Measurements from ENCODE around the gene TIMM8A. TPM values are rescaled to one million over a fixed set of nuclear protein-coding genes. Genes with fewer than 3 reads are reported as not detected.
"Not testable (repeated sequence)": the region's sequence is repeated elsewhere in the genome, so short reads cannot be mapped to it uniquely, and the experiment has no call there.

Gene TIMM8A
- total and polyA plus RNA-seq, 2 experiments from 2014 or later, result 8.8 to 13.0 TPM

DNA sequence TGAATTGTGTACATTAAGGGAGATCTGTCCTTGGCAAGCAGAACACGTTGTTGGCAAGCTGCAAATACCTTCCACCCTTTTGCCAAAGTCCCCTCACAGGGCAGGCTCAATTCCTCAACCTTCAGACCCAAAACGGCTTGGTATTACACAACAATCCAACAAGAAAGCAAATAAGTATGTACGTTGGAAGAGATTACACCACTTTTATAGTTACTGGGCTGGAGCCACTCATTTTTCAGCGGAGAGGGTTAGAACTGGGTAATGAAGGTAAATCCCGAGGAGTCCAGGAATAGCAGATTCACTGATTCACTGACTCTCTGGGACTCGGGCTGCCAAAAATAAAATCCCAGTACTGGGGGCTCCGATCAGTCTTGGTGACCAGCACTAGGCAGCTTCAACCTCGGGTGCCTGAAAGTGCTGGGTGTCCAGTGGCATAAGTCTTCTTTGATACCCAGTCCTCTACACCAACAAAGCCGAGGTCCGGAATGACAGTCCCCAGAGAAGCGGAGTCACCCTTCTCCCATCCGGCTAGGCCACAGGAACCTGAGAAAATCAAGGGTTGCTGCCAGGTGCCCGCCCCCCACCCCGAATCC lies 587 bp downstream of the TIMM8A start:
- peak; percentile 13 for DNase-seq (ENCODE audit: low spot score)
- H3K36me3 ChIP-seq (replicated peaks; ENCODE audit: insufficient read depth, low read depth), result no peaks in the 10 kb centered on the region
- no peaks in the 10 kb centered on the region for H4K20me1 ChIP-seq (ENCODE audit: insufficient read depth, poor library complexity, severe bottlenecking)
- H3K4me1 ChIP-seq (ENCODE audit: insufficient read depth), result no peaks in the 10 kb centered on the region
- no peak for TF ChIP-seq EZH2 (IDR thresholded peaks at IDR 0.05; ENCODE audit: borderline replicate concordance)
- no peak for TF ChIP-seq CTCF (IDR thresholded peaks at IDR 0.05; ENCODE audit: poor library complexity)
- TF ChIP-seq EZH2phosphoT487 (IDR thresholded peaks at IDR 0.05; ENCODE audit: low read depth, severe bottlenecking, unreplicated experiment), result no peak
- peak overlapping the region; percentile 97 for H3K27ac ChIP-seq
- no peaks in the 10 kb centered on the region for H3K27me3 ChIP-seq
- 41% methylated on average over 12 of the region's 14 CpGs for WGBS (ENCODE audit: low lambda C conversion rate, missing lambda C conversion rate)
- peaks cover 10% of the 10 kb centered on the region for H3K79me2 ChIP-seq
- H3K9me3 ChIP-seq (ENCODE audit: low read depth), result no peaks in the 10 kb centered on the region
- peak overlapping the region; percentile 77 for H3K4me2 ChIP-seq
- peak overlapping the region; percentile 54 for H3K4me3 ChIP-seq
- no peaks in the 10 kb centered on the region for H3K9me2 ChIP-seq (replicated peaks; ENCODE audit: insufficient read depth)
- peak overlapping the region; percentile 49 for H2AFZ ChIP-seq

DNA sequence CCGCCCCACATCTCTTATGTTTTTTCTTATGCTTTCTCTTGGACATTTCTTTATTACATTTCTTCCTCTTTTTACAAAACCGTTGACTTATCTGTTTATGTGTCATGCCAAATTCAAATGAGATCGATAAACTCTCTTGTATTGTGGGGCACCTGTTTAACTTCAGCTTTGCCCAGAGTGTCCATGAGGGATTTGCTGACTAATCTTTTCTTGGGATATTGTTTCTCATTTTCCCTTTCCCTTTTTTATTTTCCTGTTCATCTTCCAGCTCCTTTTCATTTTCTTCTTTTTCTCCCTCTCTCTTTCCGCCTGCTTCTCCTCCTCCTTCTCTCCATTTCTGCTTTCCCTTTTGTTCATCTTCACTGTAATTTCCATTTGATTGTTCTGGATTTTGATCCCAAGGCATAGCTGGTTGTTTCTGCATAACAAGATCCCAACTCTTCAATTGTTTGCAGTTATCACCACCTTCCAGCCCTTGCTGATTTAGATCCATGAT lies 10.7 kb downstream of the TIMM8A start:
- H3K9me2 ChIP-seq (replicated peaks; ENCODE audit: insufficient read depth), result no peaks in the 10 kb centered on the region
- 81% methylated on average over 4 of the region's 4 CpGs for WGBS (ENCODE audit: low lambda C conversion rate, missing lambda C conversion rate)

DNA sequence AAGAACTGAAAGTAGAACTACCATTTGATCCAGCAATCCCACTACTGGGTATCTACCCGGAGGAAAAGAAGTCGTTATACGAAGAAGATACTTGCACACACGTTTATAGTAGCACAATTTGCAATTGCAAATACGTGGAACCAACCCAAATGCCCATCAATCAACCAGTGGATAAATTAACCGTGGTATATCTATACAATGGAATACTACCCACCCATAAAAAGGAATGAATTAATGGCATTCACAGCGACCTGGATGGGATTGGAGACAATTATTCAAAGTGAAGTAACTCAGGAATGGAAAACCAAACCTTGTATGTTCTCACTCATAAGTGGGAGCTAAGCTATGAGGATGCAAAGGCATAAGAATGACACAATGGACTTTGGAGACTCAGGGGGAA lies 14.2 kb downstream of the TIMM8A start:
- H3K27ac ChIP-seq; DNase-seq (ENCODE audit: low spot score); H3K4me3 ChIP-seq; H3K9me2 ChIP-seq (replicated peaks; ENCODE audit: insufficient read depth); H3K36me3 ChIP-seq (replicated peaks; ENCODE audit: insufficient read depth, low read depth); H2AFZ ChIP-seq; H3K9me3 ChIP-seq (ENCODE audit: low read depth); H3K4me2 ChIP-seq; H3K79me2 ChIP-seq; H3K4me1 ChIP-seq (ENCODE audit: insufficient read depth); H4K20me1 ChIP-seq (ENCODE audit: insufficient read depth, poor library complexity, severe bottlenecking); H3K27me3 ChIP-seq: not testable (repeated sequence)
- WGBS (ENCODE audit: low lambda C conversion rate, missing lambda C conversion rate), result 68% methylated on average over 7 of the region's 7 CpGs

More for the DNA sequence above, 10.7 kb downstream of the TIMM8A start:
- Histone ChIP-seq H3K79me2 (no peaks in the 10 kb centered on the region), H3K4me3 (no peak overlapping the region), H3K27ac (no peak overlapping the region), H4K20me1 (ENCODE audit: insufficient read depth, poor library complexity, severe bottlenecking) (no peaks in the 10 kb centered on the region), H3K27me3 (no peaks in the 10 kb centered on the region), H3K4me2 (no peak overlapping the region), H3K9me3 (ENCODE audit: low read depth) (no peaks in the 10 kb centered on the region), H2AFZ (no peak overlapping the region), H3K4me1 (ENCODE audit: insufficient read depth) (no peaks in the 10 kb centered on the region), H3K36me3 (replicated peaks; ENCODE audit: insufficient read depth, low read depth) (no peaks in the 10 kb centered on the region)
- TF ChIP-seq EZH2phosphoT487 (IDR thresholded peaks at IDR 0.05; ENCODE audit: low read depth, severe bottlenecking, unreplicated experiment) (no peak), EZH2 (IDR thresholded peaks at IDR 0.05; ENCODE audit: borderline replicate concordance) (no peak), CTCF (IDR thresholded peaks at IDR 0.05; ENCODE audit: poor library complexity) (no peak)
- no peak for DNase-seq (ENCODE audit: low spot score)

DNA sequence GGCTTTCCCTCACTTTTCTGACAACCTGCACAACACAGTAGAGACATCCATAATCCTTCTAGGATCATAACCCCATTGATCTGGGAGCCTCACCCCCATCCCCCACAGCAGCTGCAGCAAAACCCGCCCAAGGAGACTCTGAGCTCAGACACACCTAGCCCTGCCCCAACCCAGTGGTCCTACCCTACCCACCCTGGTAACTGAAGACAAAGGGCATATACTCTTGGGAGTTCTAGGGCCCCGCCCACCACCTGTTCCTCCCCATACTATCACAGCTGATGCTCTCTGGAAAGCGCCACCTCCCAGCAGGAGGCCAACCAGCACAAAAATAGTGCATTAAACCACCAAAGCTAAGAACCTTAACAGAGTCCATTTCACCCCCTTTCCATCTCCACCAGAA lies 21.9 kb downstream of the TIMM8A start:
- not testable (repeated sequence) for H3K27me3 ChIP-seq; H3K9me2 ChIP-seq (replicated peaks; ENCODE audit: insufficient read depth); H3K27ac ChIP-seq; H2AFZ ChIP-seq; H3K79me2 ChIP-seq; H3K4me3 ChIP-seq; H3K36me3 ChIP-seq (replicated peaks; ENCODE audit: insufficient read depth, low read depth); DNase-seq (ENCODE audit: low spot score); H4K20me1 ChIP-seq (ENCODE audit: insufficient read depth, poor library complexity, severe bottlenecking); H3K9me3 ChIP-seq (ENCODE audit: low read depth); H3K4me2 ChIP-seq; H3K4me1 ChIP-seq (ENCODE audit: insufficient read depth)
- WGBS (ENCODE audit: low lambda C conversion rate, missing lambda C conversion rate), result 85% methylated on average over 3 of the region's 3 CpGs

Data from hepatocyte (in vitro differentiated cells).